ENCODE data around the gene MATN4. TPM values are rescaled to one million over a fixed set of nuclear protein-coding genes. Genes with fewer than 3 reads are reported as not detected.

The MATN4 gene
- total and polyA plus RNA-seq, 4 donors: 0.14 to 0.49 (median 0.35) TPM

GRCh38 chr20:45305262-45305661 lies 2.8 kb downstream of the MATN4 start:
- Histone ChIP-seq H3K27ac (ENCODE audit: low read depth in 1 of 2, low read length in 1 of 2) (no peak overlapping the region), H3K9ac (ENCODE audit: insufficient read depth in 1 of 2, low read length in 2 of 2) (no peak overlapping the region), H3K4me3 (no peak overlapping the region), H3K9me3 (ENCODE audit: control insufficient read depth in 4 of 4, insufficient read depth in 3 of 4, low read length in 3 of 4) (no peaks in the 10 kb centered on the region), H3K36me3 (ENCODE audit: control insufficient read depth in 4 of 4, insufficient read depth in 4 of 4, low read length in 4 of 4) (no peaks in the 10 kb centered on the region), H3K4me1 (ENCODE audit: control insufficient read depth in 5 of 5, insufficient read depth in 5 of 5, low read length in 5 of 5) (peaks cover 0 to 5% (median 0%) of the 10 kb centered on the region in 5 donors), H3K27me3 (ENCODE audit: control insufficient read depth in 3 of 3, insufficient read depth in 3 of 3, low read length in 2 of 3) (peaks cover 0 to 37% (median 27%) of the 10 kb centered on the region in 3 donors)
- 62 to 65% methylated on average over 4 of the region's 4 CpGs for WGBS, 2 donors
- no peak for TF ChIP-seq CTCF (IDR thresholded peaks at IDR 0.05; ENCODE audit: control extremely low read depth, extremely low read depth)
- ATAC-seq (ENCODE audit: insufficient read depth, low FRiP score) (no peak), DNase-seq (no peak)

- no peak for TF ChIP-seq CTCF (IDR thresholded peaks at IDR 0.05; ENCODE audit: control extremely low read depth, extremely low read depth)
- Histone ChIP-seq H3K27ac (ENCODE audit: low read depth in 1 of 2, low read length in 1 of 2) (no peak overlapping the region), H3K36me3 (ENCODE audit: control insufficient read depth in 4 of 4, insufficient read depth in 4 of 4, low read length in 4 of 4) (no peaks in the 10 kb centered on the region), H3K27me3 (ENCODE audit: control insufficient read depth in 3 of 3, insufficient read depth in 3 of 3, low read length in 2 of 3) (peaks cover 0 to 37% (median 27%) of the 10 kb centered on the region in 3 donors), H3K9me3 (ENCODE audit: control insufficient read depth in 4 of 4, insufficient read depth in 3 of 4, low read length in 3 of 4) (no peaks in the 10 kb centered on the region), H3K4me3 (no peak overlapping the region), H3K4me1 (ENCODE audit: control insufficient read depth in 5 of 5, insufficient read depth in 5 of 5, low read length in 5 of 5) (peaks cover 0 to 5% (median 0%) of the 10 kb centered on the region in 5 donors), H3K9ac (ENCODE audit: insufficient read depth in 1 of 2, low read length in 2 of 2) (no peak overlapping the region)
- no peak for ATAC-seq (ENCODE audit: insufficient read depth, low FRiP score)
- no peak for DNase-seq
- 64 to 79% methylated on average over 43 of the region's 43 CpGs for WGBS, 2 donors
These were observed 3.6 kb downstream of the MATN4 start for GRCh38 chr20:45304464-45304999.

- no peak for TF ChIP-seq CTCF (IDR thresholded peaks at IDR 0.05; ENCODE audit: control extremely low read depth, extremely low read depth)
- Histone ChIP-seq H3K36me3 (ENCODE audit: control insufficient read depth in 4 of 4, insufficient read depth in 4 of 4, low read length in 4 of 4) (no peaks in the 10 kb centered on the region), H3K4me1 (ENCODE audit: control insufficient read depth in 5 of 5, insufficient read depth in 5 of 5, low read length in 5 of 5) (peaks cover 0 to 5% (median 0%) of the 10 kb centered on the region in 5 donors), H3K9me3 (ENCODE audit: control insufficient read depth in 4 of 4, insufficient read depth in 3 of 4, low read length in 3 of 4) (no peaks in the 10 kb centered on the region), H3K9ac (ENCODE audit: insufficient read depth in 1 of 2, low read length in 2 of 2) (no peak overlapping the region), H3K27ac (ENCODE audit: low read depth in 1 of 2, low read length in 1 of 2) (no peak overlapping the region), H3K4me3 (no peak overlapping the region), H3K27me3 (ENCODE audit: control insufficient read depth in 3 of 3, insufficient read depth in 3 of 3, low read length in 2 of 3) (peaks cover 0 to 37% (median 27%) of the 10 kb centered on the region in 3 donors)
- DNase-seq: no peak
- 55 to 65% methylated on average over 45 to 47 of the region's 47 CpGs for WGBS, 2 donors
- ATAC-seq (ENCODE audit: insufficient read depth, low FRiP score): no peak
These were observed 4.3 kb downstream of the MATN4 start for GRCh38 chr20:45303586-45304463.
